Measurements from ENCODE around the gene SGMS2.

- TF ChIP-seq CTCF (IDR thresholded peaks at IDR 0.05) (no peak), POLR2A (IDR thresholded peaks at IDR 0.05) (no peak)
Measured at GRCh38 chr4:107826421-107826980, 1.8 kb downstream of the SGMS2 start.

All from adrenal gland (tissue), 5 donors.